Suprapubic skin (tissue), 4 donors: ENCODE measurements around the gene BAHD1. TPM values are rescaled to one million over a fixed set of nuclear protein-coding genes. Genes with fewer than 3 reads are reported as not detected.

Source experiments
- DNase-seq, 2 donors: peaks; one replicate each; pipeline ENCODE4 v3.0.0-alpha.2; 2019; ENCODE audit warnings: low spot score in 2 of 2
- H3K27ac ChIP-seq: fragments of 200-600 bp; sonication (generic); one replicate; pipeline ENCODE4 v1.5.1; 2019
- H3K27me3 ChIP-seq: fragments of 200-600 bp; sonication (generic); one replicate; pipeline ENCODE4 v1.5.1; 2019
- H3K36me3 ChIP-seq: fragments of 200-600 bp; sonication (generic); one replicate; pipeline ENCODE4 v1.5.1; 2019
- H3K4me1 ChIP-seq: fragments of 200-600 bp; sonication (generic); one replicate; pipeline ENCODE4 v1.5.1; 2019
- H3K4me3 ChIP-seq: fragments of 200-600 bp; sonication (generic); one replicate; pipeline ENCODE4 v1.5.1; 2019; ENCODE audit warnings: mild to moderate bottlenecking
- H3K9me3 ChIP-seq: fragments of 200-600 bp; sonication (generic); one replicate; pipeline ENCODE4 v1.5.1; 2019
- EP300 ChIP-seq: sonication (generic); formaldehyde crosslinking; IDR thresholded peaks from one replicate; pipeline ENCODE4 v1.6.1; 2017; ENCODE audit warnings: antibody characterized with exemption
- POLR2A ChIP-seq, 2 donors: fragments of 450-650 bp; IDR thresholded peaks; one replicate each; pipeline ENCODE4 v1.6.1; 2017; ENCODE audit warnings: antibody characterized with exemption in 2 of 2, mild to moderate bottlenecking in 2 of 2, moderate library complexity in 2 of 2
- POLR2AphosphoS5 ChIP-seq, 3 donors: sonication (generic); formaldehyde crosslinking; IDR thresholded peaks; one replicate each; pipeline ENCODE4 v1.6.1; 2017; ENCODE audit warnings: antibody characterized with exemption in 3 of 3
- WGBS: methylation state at CpG from one replicate; pipeline ENCODE4 v1.1.5; 2018; 5-methylcytosine and 5-hydroxymethylcytosine counted together
- total RNA-seq, 4 donors: library from RNA; depleted of rRNA; stranded (reverse); fragments of >200 nt; gene quantifications; one replicate each; pipeline ENCODE4 v1.1.0, GENCODE V29; 2016
- TF ChIP-seq, protein P1 (sequence below), 2 donors: fragments of 200-600 bp in 1 of 2; fragments of 450-650 bp in 1 of 2; sonication (generic) in 1 of 2; IDR thresholded peaks; one replicate each; pipeline ENCODE4 v1.5.1; 2016 to 2019; ENCODE audit warnings: antibody characterized with exemption in 2 of 2, mild to moderate bottlenecking in 1 of 2, moderate library complexity in 1 of 2

The BAHD1 gene
- total RNA-seq, 4 donors from 2014 or later, result 16.8 to 24.6 (median 19.2) TPM

DNA sequence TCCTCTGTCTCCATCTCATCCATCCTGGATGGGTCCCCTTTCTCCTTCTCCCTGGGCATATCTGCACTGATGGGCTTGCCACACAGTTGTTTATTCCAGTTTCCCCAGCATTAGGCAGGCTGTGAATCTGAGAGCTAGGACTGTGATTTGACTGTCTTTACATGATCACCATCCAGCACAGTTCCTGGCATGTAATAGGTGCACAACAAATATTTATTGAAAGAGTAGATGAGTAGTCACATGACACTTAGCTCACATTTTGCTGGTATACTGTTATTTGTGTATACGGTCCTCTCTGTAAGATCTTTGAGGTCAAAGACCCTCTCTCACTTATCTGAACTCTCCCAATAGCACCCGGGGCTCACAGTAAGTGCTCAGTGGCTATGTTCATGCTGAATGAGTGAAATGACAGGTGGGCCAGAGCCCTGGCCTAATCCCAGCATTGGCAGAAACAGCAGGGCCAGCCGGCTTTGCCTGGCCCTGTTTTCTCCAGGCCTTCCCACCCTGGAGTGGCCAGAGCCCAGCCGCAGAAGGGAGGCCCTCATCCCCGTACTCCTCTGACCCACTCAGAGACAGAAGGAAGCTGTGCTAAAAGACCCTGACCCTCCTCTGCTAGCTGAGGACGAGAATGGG lies 16.2 kb upstream of the BAHD1 start:
- H3K27me3 ChIP-seq, result no peaks in the 10 kb centered on the region
- H3K4me3 ChIP-seq, result no peak overlapping the region
- no peak for TF ChIP-seq POLR2A (IDR thresholded peaks at IDR 0.05)
- TF ChIP-seq, protein P1, sequence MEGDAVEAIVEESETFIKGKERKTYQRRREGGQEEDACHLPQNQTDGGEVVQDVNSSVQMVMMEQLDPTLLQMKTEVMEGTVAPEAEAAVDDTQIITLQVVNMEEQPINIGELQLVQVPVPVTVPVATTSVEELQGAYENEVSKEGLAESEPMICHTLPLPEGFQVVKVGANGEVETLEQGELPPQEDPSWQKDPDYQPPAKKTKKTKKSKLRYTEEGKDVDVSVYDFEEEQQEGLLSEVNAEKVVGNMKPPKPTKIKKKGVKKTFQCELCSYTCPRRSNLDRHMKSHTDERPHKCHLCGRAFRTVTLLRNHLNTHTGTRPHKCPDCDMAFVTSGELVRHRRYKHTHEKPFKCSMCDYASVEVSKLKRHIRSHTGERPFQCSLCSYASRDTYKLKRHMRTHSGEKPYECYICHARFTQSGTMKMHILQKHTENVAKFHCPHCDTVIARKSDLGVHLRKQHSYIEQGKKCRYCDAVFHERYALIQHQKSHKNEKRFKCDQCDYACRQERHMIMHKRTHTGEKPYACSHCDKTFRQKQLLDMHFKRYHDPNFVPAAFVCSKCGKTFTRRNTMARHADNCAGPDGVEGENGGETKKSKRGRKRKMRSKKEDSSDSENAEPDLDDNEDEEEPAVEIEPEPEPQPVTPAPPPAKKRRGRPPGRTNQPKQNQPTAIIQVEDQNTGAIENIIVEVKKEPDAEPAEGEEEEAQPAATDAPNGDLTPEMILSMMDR (IDR thresholded peaks at IDR 0.05), result no peak
- TF ChIP-seq EP300, result no peak
- no peak for TF ChIP-seq POLR2AphosphoS5 (IDR thresholded peaks at IDR 0.05)
- peaks cover 19% of the 10 kb centered on the region for H3K4me1 ChIP-seq
- no peak overlapping the region for H3K27ac ChIP-seq
- H3K9me3 ChIP-seq, result no peaks in the 10 kb centered on the region
- DNase-seq, result no peak
- WGBS, result 91% methylated on average over 6 of the region's 6 CpGs
- no peaks in the 10 kb centered on the region for H3K36me3 ChIP-seq

DNA sequence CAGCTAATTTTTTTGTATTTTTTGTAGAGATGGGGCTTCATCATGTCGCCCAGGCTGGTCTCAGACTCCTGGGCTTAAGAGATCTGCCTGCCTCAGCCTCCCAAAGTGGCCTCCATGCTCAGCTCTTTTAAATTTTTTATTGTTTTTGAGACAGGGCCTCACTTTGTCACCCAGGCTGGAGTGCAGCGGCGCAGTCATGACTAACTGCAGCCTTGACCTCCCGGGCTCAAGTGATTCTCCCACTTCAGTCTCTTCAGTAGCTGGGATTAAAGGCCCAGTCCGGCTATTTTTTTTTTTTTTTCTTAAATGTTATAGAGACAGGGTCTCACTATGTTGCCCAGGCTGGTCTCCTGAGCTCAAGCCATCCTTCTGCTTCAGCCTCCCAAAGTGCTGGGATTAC lies 15.1 kb upstream of the BAHD1 start:
- no peak for TF ChIP-seq POLR2AphosphoS5 (IDR thresholded peaks at IDR 0.05)
- no peak for TF ChIP-seq EP300
- TF ChIP-seq, protein P1 (IDR thresholded peaks at IDR 0.05), result no peak
- no peak for TF ChIP-seq POLR2A (IDR thresholded peaks at IDR 0.05)
- WGBS, result 97% methylated on average over 5 of the region's 5 CpGs
- DNase-seq, result no peak

DNA sequence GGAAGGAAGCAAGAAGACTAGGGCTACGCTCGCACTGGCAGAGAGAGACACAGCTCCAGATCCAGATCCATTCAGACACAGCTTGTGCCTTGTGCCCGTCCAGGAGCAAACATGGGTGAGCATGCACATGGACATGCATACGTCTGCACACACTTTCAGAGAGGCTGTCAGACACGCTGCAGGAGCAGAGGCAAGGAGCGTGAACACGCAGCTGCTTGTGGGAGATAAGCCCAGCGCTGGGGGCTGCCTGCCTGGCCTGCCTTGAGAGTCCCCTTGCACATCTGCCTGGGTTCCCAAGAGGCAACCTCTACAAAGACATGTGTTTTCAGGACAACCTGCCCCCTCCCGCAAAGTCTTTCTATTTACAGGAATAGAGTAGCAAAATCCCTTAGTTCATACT lies 13.6 kb upstream of the BAHD1 start:
- DNase-seq, result no peak
- Histone ChIP-seq H3K36me3 (no peaks in the 10 kb centered on the region), H3K27me3 (no peaks in the 10 kb centered on the region), H3K27ac (no peak overlapping the region), H3K9me3 (no peaks in the 10 kb centered on the region), H3K4me1 (peaks cover 6% of the 10 kb centered on the region), H3K4me3 (no peak overlapping the region)
- TF ChIP-seq POLR2A (IDR thresholded peaks at IDR 0.05) (no peak), POLR2AphosphoS5 (IDR thresholded peaks at IDR 0.05) (no peak), EP300 (no peak)
- TF ChIP-seq, protein P1 (IDR thresholded peaks at IDR 0.05), result no peak
- WGBS, result 87% methylated on average over 9 of the region's 9 CpGs

More for the DNA sequence above, 15.1 kb upstream of the BAHD1 start:
- H3K9me3 ChIP-seq, result no peaks in the 10 kb centered on the region
- H3K4me3 ChIP-seq, result no peak overlapping the region
- no peak overlapping the region for H3K27ac ChIP-seq
- no peaks in the 10 kb centered on the region for H3K36me3 ChIP-seq
- peaks cover 20% of the 10 kb centered on the region for H3K4me1 ChIP-seq
- H3K27me3 ChIP-seq, result no peaks in the 10 kb centered on the region

DNA sequence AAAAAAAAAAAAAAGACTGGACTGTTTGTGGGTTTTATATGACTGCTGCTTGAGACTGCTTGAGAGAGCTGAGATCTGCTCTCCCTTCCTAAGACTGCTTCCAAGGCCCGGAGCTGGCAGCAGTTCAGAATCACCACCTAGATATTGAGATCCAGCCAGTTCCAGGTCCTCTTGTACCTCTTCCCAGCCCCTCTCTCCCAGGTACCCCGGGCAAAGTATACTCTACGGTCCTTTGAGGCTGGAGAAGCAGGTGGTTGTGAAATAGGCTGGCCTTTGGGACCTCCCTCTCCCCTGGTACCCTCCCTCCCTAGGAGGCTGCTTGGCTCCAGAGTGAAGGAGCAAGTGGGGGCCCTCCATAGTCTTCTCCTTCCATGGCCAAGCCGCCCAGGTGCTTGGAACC lies 12.6 kb upstream of the BAHD1 start:
- TF ChIP-seq POLR2A (IDR thresholded peaks at IDR 0.05), result no peak
- TF ChIP-seq EP300, result no peak
- TF ChIP-seq, protein P1 (IDR thresholded peaks at IDR 0.05), result no peak
- no peak for TF ChIP-seq POLR2AphosphoS5 (IDR thresholded peaks at IDR 0.05)
- no peaks in the 10 kb centered on the region for H3K27me3 ChIP-seq
- WGBS, result 100% methylated on average over 3 of the region's 4 CpGs

DNA sequence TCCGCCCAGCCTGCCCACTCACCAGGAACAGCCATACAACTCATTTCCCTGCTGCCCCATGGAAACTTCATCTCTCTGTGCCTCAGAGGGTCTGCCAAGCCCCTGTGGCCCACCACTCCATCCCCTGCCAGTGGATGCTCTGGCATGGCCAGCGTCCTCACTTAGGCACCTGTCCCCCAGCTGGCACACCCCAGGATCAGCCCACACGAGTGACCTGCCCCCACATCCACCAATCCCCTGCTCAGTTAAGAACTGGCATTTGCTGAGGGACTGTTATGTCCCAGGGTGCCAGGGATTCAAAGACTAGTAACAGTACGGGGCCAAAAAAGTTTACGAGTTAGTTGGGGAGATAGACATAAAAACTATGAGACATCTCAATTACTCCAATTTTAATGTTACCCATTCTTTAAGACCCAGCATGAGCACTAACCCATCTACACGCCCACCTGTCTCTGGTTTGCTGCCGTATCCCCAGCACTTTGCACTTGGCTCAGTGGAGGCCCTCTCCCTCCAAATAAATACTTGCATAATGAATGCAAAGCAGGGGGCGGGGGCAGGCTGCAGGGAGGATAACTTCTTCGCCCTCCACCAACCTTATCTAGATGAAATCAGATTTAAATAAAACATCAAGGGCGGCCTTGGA lies 11.6 kb upstream of the BAHD1 start:
- Histone ChIP-seq H3K27ac (no peak overlapping the region), H3K9me3 (no peaks in the 10 kb centered on the region), H3K4me1 (peaks cover 6% of the 10 kb centered on the region), H3K27me3 (no peaks in the 10 kb centered on the region), H3K36me3 (no peaks in the 10 kb centered on the region), H3K4me3 (no peak overlapping the region)
- no peak for TF ChIP-seq POLR2A (IDR thresholded peaks at IDR 0.05)
- TF ChIP-seq EP300, result no peak
- no peak for TF ChIP-seq POLR2AphosphoS5 (IDR thresholded peaks at IDR 0.05)
- TF ChIP-seq, protein P1 (IDR thresholded peaks at IDR 0.05), result no peak
- WGBS, result 76% methylated on average over 9 of the region's 10 CpGs
- no peak for DNase-seq

More for the DNA sequence above, 12.6 kb upstream of the BAHD1 start:
- Histone ChIP-seq H3K4me1 (peaks cover 6% of the 10 kb centered on the region), H3K4me3 (no peak overlapping the region), H3K27ac (no peak overlapping the region), H3K36me3 (no peaks in the 10 kb centered on the region), H3K9me3 (no peaks in the 10 kb centered on the region)
- DNase-seq, result no peak
